Ascending aorta (tissue), 2 donors: ENCODE results near the gene ACSM5. TPM values are rescaled to one million over a fixed set of nuclear protein-coding genes. Genes with fewer than 3 reads are reported as not detected.

Experiments used
- DNase-seq, 2 donors: peaks; one replicate each; pipeline ENCODE4 v3.0.0-alpha.2; 2019; ENCODE audit warnings: low spot score in 2 of 2
- H3K27ac ChIP-seq, 2 donors: fragments of 200-600 bp; sonication (generic); one replicate each; pipeline ENCODE4 v1.5.1; 2016 to 2017; ENCODE audit warnings: mild to moderate bottlenecking in 1 of 2
- H3K27me3 ChIP-seq: fragments of 200-600 bp; sonication (generic); one replicate; pipeline ENCODE4 v1.5.1; 2017
- H3K36me3 ChIP-seq, 2 donors: fragments of 200-600 bp; sonication (generic); one replicate each; pipeline ENCODE4 v1.5.1; 2016
- H3K4me1 ChIP-seq, 2 donors: fragments of 200-600 bp; sonication (generic); one replicate each; pipeline ENCODE4 v1.5.1; 2016 to 2017; ENCODE audit warnings: mild to moderate bottlenecking in 1 of 2
- H3K4me3 ChIP-seq, 2 donors: fragments of 200-600 bp; sonication (generic); one replicate each; pipeline ENCODE4 v1.5.1; 2016 to 2017; ENCODE audit warnings: mild to moderate bottlenecking in 1 of 2
- H3K9me3 ChIP-seq, 2 donors: fragments of 200-600 bp; sonication (generic); one replicate each; pipeline ENCODE4 v1.5.1; 2016
- CTCF ChIP-seq, 3 experiments: fragments of 200-600 bp in 2 of 3; fragments of 450-650 bp in 1 of 3; sonication (generic) in 2 of 3; IDR thresholded peaks; one replicate each; pipeline ENCODE4 v1.5.1; 2016 to 2019; ENCODE audit warnings: antibody characterized with exemption in 3 of 3, mild to moderate bottlenecking in 1 of 3, moderate library complexity in 1 of 3
- intact Hi-C: fragments of 100-400 bp; cut with DNase I; formaldehyde crosslinking; loops from one replicate; pipeline ENCODE4 v1.15.1; 2023
- total RNA-seq: library from RNA; depleted of rRNA; stranded (reverse); fragments of >200 nt; gene quantifications from one replicate; pipeline ENCODE4 v1.1.0, GENCODE V29; 2016

The ACSM5 gene
- total RNA-seq: not detected

GRCh38 chr16:20409398-20410120, at the start of gene ACSM5:
Gene ACSM5, plus strand, starts transcription at chr16:20409534. Its CDS starts 1,951 bp downstream, at chr16:20411485.
- Histone ChIP-seq H3K9me3 (no peaks in the 10 kb centered on the region), H3K27ac (no peak within 1 kb of the TSS), H3K4me1 (no peaks in the 10 kb centered on the region), H3K4me3 (no peak within 1 kb of the TSS), H3K36me3 (no peaks in the 10 kb centered on the region), H3K27me3 (no peaks in the 10 kb centered on the region)
- DNase-seq: no peak
- intact Hi-C loops: no loop called here
- TF ChIP-seq CTCF (IDR thresholded peaks at IDR 0.05): no peak

- Histone ChIP-seq H3K9me3 (no peaks in the 10 kb centered on the region), H3K27me3 (no peaks in the 10 kb centered on the region), H3K4me3 (no peak overlapping the region), H3K36me3 (no peaks in the 10 kb centered on the region), H3K27ac (no peak overlapping the region), H3K4me1 (no peaks in the 10 kb centered on the region)
- DNase-seq: no peak
- intact Hi-C loops: no loop called here
- peak in 1 of 3 experiments; percentile 10 for TF ChIP-seq CTCF (IDR thresholded peaks at IDR 0.05)
Observed at GRCh38 chr16:20359997-20360396, 49.3 kb upstream of the ACSM5 start.

- H3K4me1 ChIP-seq: no peaks in the 10 kb centered on the region
- intact Hi-C loops: no loop called here
- H3K36me3 ChIP-seq: no peaks in the 10 kb centered on the region
- TF ChIP-seq CTCF (IDR thresholded peaks at IDR 0.05): no peak
- no peaks in the 10 kb centered on the region for H3K9me3 ChIP-seq
- H3K4me3 ChIP-seq: no peak overlapping the region
- DNase-seq: no peak
- H3K27me3 ChIP-seq: no peaks in the 10 kb centered on the region
- H3K27ac ChIP-seq: no peak overlapping the region
Observed at GRCh38 chr16:20363191-20363590, 46.1 kb upstream of the ACSM5 start.

- no peak overlapping the region for H3K27ac ChIP-seq
- no peaks in the 10 kb centered on the region for H3K4me1 ChIP-seq
- intact Hi-C loops: no loop called here
- DNase-seq: no peak
- no peaks in the 10 kb centered on the region for H3K9me3 ChIP-seq
- H3K27me3 ChIP-seq: no peaks in the 10 kb centered on the region
- H3K4me3 ChIP-seq: no peak overlapping the region
- H3K36me3 ChIP-seq: no peaks in the 10 kb centered on the region
- TF ChIP-seq CTCF (IDR thresholded peaks at IDR 0.05): no peak
Observed at GRCh38 chr16:20364051-20364450, 45.3 kb upstream of the ACSM5 start.

- no peak for DNase-seq
- intact Hi-C loops: no loop called here
Observed at GRCh38 chr16:20369452-20370054, 39.8 kb upstream of the ACSM5 start.

More at GRCh38 chr16:20369452-20370054, 39.8 kb upstream of the ACSM5 start:
- H3K27ac ChIP-seq: no peak overlapping the region
- no peaks in the 10 kb centered on the region for H3K9me3 ChIP-seq
- H3K4me1 ChIP-seq: no peaks in the 10 kb centered on the region
- no peak for TF ChIP-seq CTCF (IDR thresholded peaks at IDR 0.05)
- H3K36me3 ChIP-seq: no peaks in the 10 kb centered on the region
- no peak overlapping the region for H3K4me3 ChIP-seq
- no peaks in the 10 kb centered on the region for H3K27me3 ChIP-seq
